H9 (cell line): Measurements from ENCODE around the gene PGS1. TPM values are rescaled to one million over a fixed set of nuclear protein-coding genes. Genes with fewer than 3 reads are reported as not detected.

Source experiments
- DNase-seq: peaks from one replicate; pipeline ENCODE4 v3.0.0-alpha.2; 2017
- H2AFZ ChIP-seq: one replicate; pipeline ENCODE4 v1.6.1; 2013; ENCODE audit warnings: mild to moderate bottlenecking, low read length, control low read depth, moderate library complexity
- H2AK5ac ChIP-seq: 2 replicates; pipeline ENCODE4 v1.6.1; 2013; ENCODE audit warnings: low read length, control low read depth, mixed read lengths; ENCODE audit not compliant: insufficient read length
- H2BK120ac ChIP-seq: one replicate; pipeline ENCODE4 v1.6.1; 2013; ENCODE audit warnings: low read depth, mild to moderate bottlenecking, low read length, control low read depth, inconsistent platforms; ENCODE audit not compliant: poor library complexity, severe bottlenecking
- H2BK12ac ChIP-seq: 2 replicates; pipeline ENCODE4 v1.6.1; 2013; ENCODE audit warnings: low read length, control low read depth, mixed read lengths, low read depth; ENCODE audit not compliant: insufficient read length
- H2BK15ac ChIP-seq: 2 replicates; pipeline ENCODE4 v1.6.1; 2013; ENCODE audit warnings: low read depth, low read length, control low read depth
- H2BK20ac ChIP-seq: one replicate; pipeline ENCODE4 v1.6.1; 2013; ENCODE audit warnings: low read depth, mild to moderate bottlenecking, low read length, control low read depth, inconsistent platforms; ENCODE audit not compliant: poor library complexity, severe bottlenecking
- H2BK5ac ChIP-seq: 2 replicates; pipeline ENCODE4 v1.6.1; 2013; ENCODE audit warnings: low read length, control low read depth, mixed read lengths; ENCODE audit not compliant: insufficient read length
- H3K14ac ChIP-seq: 2 replicates; pipeline ENCODE4 v1.6.1; 2013; ENCODE audit warnings: low read length, control low read depth; ENCODE audit not compliant: insufficient read depth
- H3K18ac ChIP-seq: 2 replicates; pipeline ENCODE4 v1.6.1; 2013; ENCODE audit warnings: low read depth, mild to moderate bottlenecking, mixed read lengths, low read length, control low read depth; ENCODE audit not compliant: insufficient read length
- H3K23ac ChIP-seq: 2 replicates; pipeline ENCODE4 v1.6.1; 2013; ENCODE audit warnings: low read length, control low read depth, mixed read lengths, low read depth; ENCODE audit not compliant: insufficient read length
- H3K23me2 ChIP-seq: 2 replicates; pipeline ENCODE4 v1.6.1; 2013; ENCODE audit warnings: low read depth, mild to moderate bottlenecking, mixed read lengths, low read length, control low read depth; ENCODE audit not compliant: insufficient read length, poor library complexity, severe bottlenecking
- H3K27ac ChIP-seq: 2 replicates; pipeline ENCODE4 v1.5.1; 2013; ENCODE audit warnings: low read length, control low read depth, mixed read lengths, low read depth; ENCODE audit not compliant: insufficient read length
- H3K27me3 ChIP-seq: 2 replicates; pipeline ENCODE4 v1.6.1; 2013; ENCODE audit warnings: low read length, control low read depth, inconsistent platforms; ENCODE audit not compliant: insufficient read depth
- H3K4ac ChIP-seq: 2 replicates; pipeline ENCODE4 v1.6.1; 2013; ENCODE audit warnings: low read depth, mild to moderate bottlenecking, control low read depth, inconsistent platforms, low read length, moderate library complexity
- H3K4me1 ChIP-seq: 2 replicates; pipeline ENCODE4 v1.6.1; 2013; ENCODE audit warnings: low read length, control low read depth, inconsistent platforms; ENCODE audit not compliant: insufficient read depth
- H3K4me2 ChIP-seq: 2 replicates; pipeline ENCODE4 v1.6.1; 2013; ENCODE audit warnings: low read length, control low read depth, mixed read lengths; ENCODE audit not compliant: insufficient read length, insufficient read depth
- H3K56ac ChIP-seq: 2 replicates; pipeline ENCODE4 v1.6.1; 2013; ENCODE audit warnings: low read depth, mild to moderate bottlenecking, mixed read lengths, low read length, control low read depth; ENCODE audit not compliant: insufficient read length
- H3K79me1 ChIP-seq: 2 replicates; pipeline ENCODE4 v1.6.1; 2013; ENCODE audit warnings: low read depth, mild to moderate bottlenecking, moderate library complexity, low read length, control low read depth, inconsistent platforms; ENCODE audit not compliant: insufficient read depth, poor library complexity, severe bottlenecking
- H3K79me2 ChIP-seq: 2 replicates; pipeline ENCODE4 v1.6.1; 2013; ENCODE audit warnings: low read length, control low read depth, inconsistent platforms; ENCODE audit not compliant: insufficient read depth
- H3K9ac ChIP-seq: 2 replicates; pipeline ENCODE4 v1.6.1; 2013; ENCODE audit warnings: low read length, control low read depth, mixed read lengths; ENCODE audit not compliant: insufficient read length; ENCODE audit errors: extremely low read depth
- H3K9me3 ChIP-seq: one replicate; pipeline ENCODE4 v1.6.1; 2013; ENCODE audit warnings: low read depth, low read length, inconsistent platforms; ENCODE audit not compliant: control insufficient read depth
- H3T11ph ChIP-seq: one replicate; pipeline ENCODE4 v1.6.1; 2013; ENCODE audit warnings: mild to moderate bottlenecking, low read length, control low read depth, inconsistent platforms
- H4K20me1 ChIP-seq: one replicate; pipeline ENCODE4 v1.6.1; 2013; ENCODE audit not compliant: control insufficient read depth, insufficient read length, insufficient read depth
- H4K5ac ChIP-seq: 2 replicates; pipeline ENCODE4 v1.6.1; 2013; ENCODE audit warnings: low read depth, mild to moderate bottlenecking, mixed read lengths, low read length, control low read depth; ENCODE audit not compliant: insufficient read length
- H4K8ac ChIP-seq: replicated peaks from 2 replicates; pipeline ENCODE4 v1.6.1; 2013; ENCODE audit warnings: low read length, control low read depth, mixed read lengths, low read depth; ENCODE audit not compliant: insufficient read length
- H4K91ac ChIP-seq: 2 replicates; pipeline ENCODE4 v1.6.1; 2013; ENCODE audit warnings: low read depth, mild to moderate bottlenecking, moderate library complexity, mixed read lengths, low read length, control low read depth; ENCODE audit not compliant: insufficient read length
- H3K27ac Mint-ChIP-seq, 3 experiments: 2 replicates in 2 of 3; 3 replicates in 1 of 3; pipeline ENCODE4 v1.8.0; 2020 to 2021; ENCODE audit warnings: mixed read lengths in 3 of 3, mild to moderate bottlenecking in 1 of 3, moderate library complexity in 1 of 3
- H3K27me3 Mint-ChIP-seq: 2 replicates; pipeline ENCODE4 v1.8.0; 2021; ENCODE audit warnings: low read depth, mild to moderate bottlenecking, moderate library complexity, mixed read lengths
- H3K36me3 Mint-ChIP-seq, 3 experiments: 2 replicates in 2 of 3; 3 replicates in 1 of 3; pipeline ENCODE4 v1.8.0; 2020 to 2021; ENCODE audit warnings: low read depth in 3 of 3, mixed read lengths in 3 of 3; ENCODE audit not compliant: insufficient read depth in 1 of 3
- H3K4me1 Mint-ChIP-seq, 2 experiments: 2 replicates each; pipeline ENCODE4 v1.8.0; 2020; ENCODE audit warnings: mixed read lengths in 2 of 2
- H3K4me3 Mint-ChIP-seq, 2 experiments: 2 replicates in 1 of 2; 3 replicates in 1 of 2; pipeline ENCODE4 v1.8.0; 2020 to 2021; ENCODE audit warnings: mild to moderate bottlenecking in 2 of 2, mixed read lengths in 2 of 2, moderate library complexity in 1 of 2
- H3K9me3 Mint-ChIP-seq, 2 experiments: 2 replicates in 1 of 2; 3 replicates in 1 of 2; pipeline ENCODE4 v1.8.0; 2020; ENCODE audit warnings: mild to moderate bottlenecking in 2 of 2, mixed read lengths in 2 of 2, moderate library complexity in 1 of 2
- CTCF ChIP-seq: fragments of 200-600 bp; sonication (generic); conservative IDR thresholded peaks from 3 replicates; pipeline ENCODE4 v1.8.0; 2021; ENCODE audit warnings: antibody characterized with exemption, mild to moderate bottlenecking
- WGBS: extraction: QIAGEN DNeasy Blood & Tissue Kit; methylation state at CpG from one replicate; pipeline ENCODE4 v1.1.7; 2013; ENCODE audit warnings: missing lambda C conversion rate, low lambda C conversion rate, mixed read lengths; ENCODE audit not compliant: insufficient read length; ENCODE audit errors: extremely low coverage; 5-methylcytosine and 5-hydroxymethylcytosine counted together
- total RNA-seq: library from RNA; stranded (reverse); gene quantifications from 2 replicates; pipeline ENCODE4 v1.2.1, GENCODE V29; 2021

The PGS1 gene
- total RNA-seq, 1 experiment from 2014 or later = 45.7 TPM

GRCh38 chr17:78428836-78429617 lies 50.6 kb downstream of the PGS1 start:
- peaks cover 14 to 36% (median 28%) of the 10 kb centered on the region in 3 experiments; a peak in 6 of 7 replicates for H3K36me3 Mint-ChIP-seq
- no peaks in the 10 kb centered on the region for H4K20me1 ChIP-seq
- H3K9me3 Mint-ChIP-seq = no peaks in the 10 kb centered on the region
- no peak overlapping the region for H2BK20ac ChIP-seq
- H2BK15ac ChIP-seq = no peak overlapping the region
- TF ChIP-seq CTCF = no peak
- no peak overlapping the region for H3K4me3 Mint-ChIP-seq
- H3K27me3 ChIP-seq = no peaks in the 10 kb centered on the region
- H3K27ac ChIP-seq = no peak overlapping the region
- H3K4me1 Mint-ChIP-seq = peaks cover 12 to 18% of the 10 kb centered on the region in 2 experiments
- H4K8ac ChIP-seq = no peak overlapping the region
- no peaks in the 10 kb centered on the region for H3K79me2 ChIP-seq
- no peak overlapping the region for H2BK5ac ChIP-seq
- H3K56ac ChIP-seq = no peak overlapping the region
- no peak for DNase-seq
- H3K9ac ChIP-seq = no peak overlapping the region
- H3K14ac ChIP-seq = no peak overlapping the region
- H2AK5ac ChIP-seq = no peak overlapping the region
- H4K5ac ChIP-seq = no peak overlapping the region
- no peaks in the 10 kb centered on the region for H3K9me3 ChIP-seq
- no peak overlapping the region for H3K18ac ChIP-seq
- H3K23ac ChIP-seq = no peak overlapping the region
- H4K91ac ChIP-seq = no peak overlapping the region
- peaks cover 3% of the 10 kb centered on the region; the same call in 1 of the 2 replicates for H3K27me3 Mint-ChIP-seq
- WGBS = no CpG with 5 or more reads among the region's 24 CpGs
- H2AFZ ChIP-seq = no peak overlapping the region
- no peaks in the 10 kb centered on the region; the same call in 1 of the 2 replicates for H3K4me1 ChIP-seq
- H3K27ac Mint-ChIP-seq = peak overlapping the region in 2 of 3 experiments; percentile 44 to 84; a peak in 3 of 7 replicates
- no peak overlapping the region for H3T11ph ChIP-seq
- no peak overlapping the region for H3K4me2 ChIP-seq
- no peak overlapping the region for H2BK12ac ChIP-seq
- no peak overlapping the region for H2BK120ac ChIP-seq
- H3K4ac ChIP-seq = no peak overlapping the region
- H3K79me1 ChIP-seq = no peaks in the 10 kb centered on the region
- no peaks in the 10 kb centered on the region for H3K23me2 ChIP-seq
